ENCODE results near the gene CPHXL.

Gene CPHXL

GRCh38 chr16:75697571-75697970 lies 28.7 kb downstream of the CPHXL start:
- no peak for FAIRE-seq

GRCh38 chr16:75695708-75696107 lies 30.6 kb downstream of the CPHXL start:
- no peak for FAIRE-seq

- no peak for FAIRE-seq
Observed at GRCh38 chr16:75687361-75687760, 38.9 kb downstream of the CPHXL start.

GRCh38 chr16:75682308-75682707 lies 44.0 kb downstream of the CPHXL start:
- no peak for FAIRE-seq

- no peak for FAIRE-seq
Observed at GRCh38 chr16:75679366-75679765, 46.9 kb downstream of the CPHXL start.

GRCh38 chr16:75676909-75677308 lies 49.4 kb downstream of the CPHXL start, which contains the start of gene CPHXL2:
Gene CPHXL2 (minus strand): TSS chr16:75677009. CDS start chr16:75676999, 10 bp downstream.
- FAIRE-seq, result no peak

GRCh38 chr16:75667503-75667902 lies 58.8 kb downstream of the CPHXL start:
- no peak for FAIRE-seq

Data from TTC549 (cell line).